GM23338 (cell line): Measurements from ENCODE around the gene ERN2. TPM values are rescaled to one million over a fixed set of nuclear protein-coding genes. Genes with fewer than 3 reads are reported as not detected.

Experiments
- ATAC-seq: fragments of 200-7000 bp; cut with Tn5 transposase; 3 replicates; pipeline ENCODE4 v1.9.1; 2020
- DNase-seq: peaks from one replicate; pipeline ENCODE4 v3.0.0-alpha.2; 2015; ENCODE audit warnings: low spot score
- H2AFZ ChIP-seq: fragments of 200-600 bp; sonication (generic); 2 replicates; pipeline ENCODE4 v1.8.0; 2016; ENCODE audit warnings: antibody characterized with exemption, mild to moderate bottlenecking, moderate library complexity
- H3F3A ChIP-seq: fragments of 200-600 bp; sonication (generic); replicated peaks from 2 replicates; pipeline ENCODE4 v1.8.0; 2017; ENCODE audit warnings: antibody characterized with exemption, mixed run types, low read depth
- H3K27ac ChIP-seq: fragments of 200-600 bp; sonication (generic); 2 replicates; pipeline ENCODE4 v1.6.1; 2016; ENCODE audit warnings: low read depth
- H3K27me3 ChIP-seq: fragments of 200-600 bp; sonication (generic); 2 replicates; pipeline ENCODE4 v1.8.0; 2016; ENCODE audit warnings: mild to moderate bottlenecking, mixed run types, moderate library complexity; ENCODE audit not compliant: insufficient read depth
- H3K36me3 ChIP-seq: fragments of 200-600 bp; sonication (generic); 2 replicates; pipeline ENCODE4 v1.8.0; 2016; ENCODE audit warnings: mild to moderate bottlenecking; ENCODE audit not compliant: insufficient read depth
- H3K4me1 ChIP-seq: fragments of 200-600 bp; sonication (generic); 2 replicates; pipeline ENCODE4 v1.8.0; 2016; ENCODE audit warnings: mild to moderate bottlenecking, moderate library complexity; ENCODE audit not compliant: insufficient read depth
- H3K4me2 ChIP-seq: fragments of 200-600 bp; sonication (generic); 2 replicates; pipeline ENCODE4 v1.7.1; 2017; ENCODE audit warnings: mixed run types
- H3K4me3 ChIP-seq: fragments of 200-600 bp; sonication (generic); 2 replicates; pipeline ENCODE4 v1.6.1; 2016; ENCODE audit warnings: mixed run types
- H3K79me2 ChIP-seq: fragments of 200-600 bp; sonication (generic); replicated peaks from 2 replicates; pipeline ENCODE4 v1.8.0; 2017; ENCODE audit warnings: mild to moderate bottlenecking; ENCODE audit not compliant: insufficient read depth
- H3K9me2 ChIP-seq: fragments of 200-600 bp; sonication (generic); 2 replicates; pipeline ENCODE4 v1.8.0; 2017; ENCODE audit not compliant: insufficient read depth
- H4K20me1 ChIP-seq: fragments of 200-600 bp; sonication (generic); replicated peaks from 2 replicates; pipeline ENCODE4 v1.8.0; 2017; ENCODE audit warnings: mild to moderate bottlenecking; ENCODE audit not compliant: insufficient read depth
- H3K27ac Mint-ChIP-seq: 2 replicates; pipeline ENCODE4 v1.8.0; 2020; ENCODE audit warnings: inconsistent platforms, mild to moderate bottlenecking, moderate library complexity, mixed read lengths
- H3K27me3 Mint-ChIP-seq: 3 replicates; pipeline ENCODE4 v1.8.0; 2022; ENCODE audit warnings: low read depth, mild to moderate bottlenecking, moderate library complexity, mixed read lengths, inconsistent platforms; ENCODE audit not compliant: insufficient read depth, poor library complexity
- H3K36me3 Mint-ChIP-seq: 3 replicates; pipeline ENCODE4 v1.8.0; 2021; ENCODE audit warnings: low read depth, mild to moderate bottlenecking, inconsistent platforms, moderate library complexity, mixed read lengths
- H3K4me1 Mint-ChIP-seq: 3 replicates; pipeline ENCODE4 v1.8.0; 2020; ENCODE audit warnings: mild to moderate bottlenecking, inconsistent platforms, mixed read lengths
- H3K4me3 Mint-ChIP-seq: 3 replicates; pipeline ENCODE4 v1.8.0; 2021; ENCODE audit warnings: moderate library complexity, mild to moderate bottlenecking, inconsistent platforms, mixed read lengths
- H3K9me3 Mint-ChIP-seq: 3 replicates; pipeline ENCODE4 v1.8.0; 2020; ENCODE audit warnings: moderate library complexity, mild to moderate bottlenecking, inconsistent platforms, mixed read lengths
- CREB1 ChIP-seq: fragments of 250-450 bp; sonication (Bioruptor Pico); IDR thresholded peaks from 2 replicates; pipeline ENCODE4 v1.5.0; 2020; ENCODE audit warnings: low read depth, mild to moderate bottlenecking, moderate library complexity
- EZH2 ChIP-seq: fragments of 200-600 bp; sonication (generic); IDR thresholded peaks from one replicate; pipeline ENCODE4 v1.8.0; 2017; ENCODE audit warnings: antibody characterized with exemption, mild to moderate bottlenecking, low read depth; ENCODE audit not compliant: unreplicated experiment
- EZH2phosphoT487 ChIP-seq: fragments of 200-600 bp; sonication (generic); IDR thresholded peaks from one replicate; pipeline ENCODE4 v1.8.1; 2018; ENCODE audit warnings: antibody characterized with exemption; ENCODE audit not compliant: unreplicated experiment
- JUNB ChIP-seq: IDR thresholded peaks from one replicate; pipeline ENCODE4 v1.6.1; 2016; ENCODE audit warnings: antibody characterized with exemption; ENCODE audit not compliant: unreplicated experiment
- NANOG ChIP-seq: IDR thresholded peaks from 2 replicates; pipeline ENCODE4 v1.6.1; 2016; ENCODE audit warnings: antibody characterized with exemption, borderline replicate concordance
- POLR2AphosphoS5 ChIP-seq: IDR thresholded peaks from 2 replicates; pipeline ENCODE4 v1.6.1; 2016; ENCODE audit warnings: antibody characterized with exemption, low read depth
- STAT1 ChIP-seq: IDR thresholded peaks from one replicate; pipeline ENCODE4 v1.6.1; 2016; ENCODE audit warnings: antibody characterized with exemption; ENCODE audit not compliant: unreplicated experiment
- ZNF114 ChIP-seq: fragments of 250-450 bp; sonication (Bioruptor Pico); IDR thresholded peaks from 2 replicates; pipeline ENCODE4 v1.5.0; 2020; ENCODE audit warnings: mild to moderate bottlenecking, moderate library complexity
- ZNF331 ChIP-seq: fragments of 250-450 bp; sonication (Bioruptor Pico); IDR thresholded peaks from 2 replicates; pipeline ENCODE4 v1.5.0; 2020; ENCODE audit warnings: low read depth, mild to moderate bottlenecking, moderate library complexity
- polyA plus RNA-seq: library from polyadenylated mRNA; unstranded; fragments of >200 nt; fragmentation: Nextera tagmentation; extraction: Ambion mirVana; gene quantifications from 2 replicates; pipeline ENCODE4 v1.2.1, GENCODE V29; 2016
- total RNA-seq: library from RNA; depleted of rRNA; stranded (reverse); fragments of >200 nt; shearing (Covaris generic); gene quantifications from 2 replicates; pipeline ENCODE4 v1.2.3, GENCODE V29; 2014
- TF ChIP-seq, protein P1 (sequence below): IDR thresholded peaks from one replicate; pipeline ENCODE4 v1.6.1; 2018; ENCODE audit warnings: antibody characterized with exemption; ENCODE audit not compliant: unreplicated experiment
- TF ChIP-seq, protein P2 (sequence below): IDR thresholded peaks from 2 replicates; pipeline ENCODE4 v1.6.1; 2016; ENCODE audit warnings: antibody characterized with exemption
- TF ChIP-seq, protein P3 (sequence below): fragments of 250-450 bp; sonication (Bioruptor Pico); IDR thresholded peaks from 2 replicates; pipeline ENCODE4 v1.5.0; 2020; ENCODE audit warnings: mild to moderate bottlenecking, moderate library complexity
- TF ChIP-seq, protein P4 (sequence below), 2 experiments: fragments of 200-600 bp in 1 of 2; sonication (generic) in 1 of 2; conservative IDR thresholded peaks; 2 replicates each; pipeline versions ENCODE4 v1.5.1 to v1.6.1; 2016 to 2017; ENCODE audit warnings: antibody characterized with exemption in 2 of 2, low read depth in 2 of 2, mild to moderate bottlenecking in 2 of 2, moderate library complexity in 1 of 2

ERN2 gene
- total and polyA plus RNA-seq, 2 experiments from 2014 or later, result 0.97 to 1.1 TPM

DNA sequence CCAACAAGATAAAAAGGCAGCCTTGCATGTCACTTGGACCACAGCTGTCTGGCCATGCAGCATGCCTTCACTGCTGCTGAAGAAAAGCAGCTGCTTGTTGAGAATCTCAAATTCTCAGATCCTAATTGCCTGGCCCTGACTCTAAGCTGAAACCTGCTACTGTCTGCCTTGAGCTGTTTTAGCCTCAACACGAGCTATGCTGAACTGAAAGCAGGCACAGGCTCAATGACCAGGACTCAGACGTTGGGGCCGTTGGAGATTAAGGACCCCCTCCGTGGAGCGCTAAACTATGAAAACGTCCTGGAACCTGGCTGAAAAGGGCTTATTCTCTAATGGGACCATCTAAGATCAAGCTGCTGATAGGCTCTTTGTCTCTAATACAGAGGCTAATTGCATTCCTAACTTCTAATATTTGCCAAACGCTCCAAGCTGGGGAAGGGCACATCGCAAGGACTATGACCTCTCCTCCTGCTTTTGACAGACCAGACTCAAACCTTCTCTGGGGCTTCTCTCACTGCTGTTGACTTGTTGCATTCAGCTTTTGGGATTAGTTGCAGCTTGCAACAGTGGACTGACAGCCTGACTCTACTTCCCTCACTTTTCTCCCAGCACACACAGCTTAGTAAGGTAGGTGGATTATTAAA lies 38.9 kb downstream of the ERN2 start:
- peaks cover 6% of the 10 kb centered on the region; the same call in 1 of the 2 replicates for H3K36me3 ChIP-seq
- H3K4me3 Mint-ChIP-seq, result no peak overlapping the region
- TF ChIP-seq ZNF331 (CRISPR knock-in tag) (no peak), CREB1 (no peak), POLR2AphosphoS5 (no peak), EZH2 (no peak), NANOG (no peak), STAT1 (no peak), EZH2phosphoT487 (no peak), JUNB (no peak), ZNF114 (CRISPR knock-in tag) (no peak)
- TF ChIP-seq, protein P1, sequence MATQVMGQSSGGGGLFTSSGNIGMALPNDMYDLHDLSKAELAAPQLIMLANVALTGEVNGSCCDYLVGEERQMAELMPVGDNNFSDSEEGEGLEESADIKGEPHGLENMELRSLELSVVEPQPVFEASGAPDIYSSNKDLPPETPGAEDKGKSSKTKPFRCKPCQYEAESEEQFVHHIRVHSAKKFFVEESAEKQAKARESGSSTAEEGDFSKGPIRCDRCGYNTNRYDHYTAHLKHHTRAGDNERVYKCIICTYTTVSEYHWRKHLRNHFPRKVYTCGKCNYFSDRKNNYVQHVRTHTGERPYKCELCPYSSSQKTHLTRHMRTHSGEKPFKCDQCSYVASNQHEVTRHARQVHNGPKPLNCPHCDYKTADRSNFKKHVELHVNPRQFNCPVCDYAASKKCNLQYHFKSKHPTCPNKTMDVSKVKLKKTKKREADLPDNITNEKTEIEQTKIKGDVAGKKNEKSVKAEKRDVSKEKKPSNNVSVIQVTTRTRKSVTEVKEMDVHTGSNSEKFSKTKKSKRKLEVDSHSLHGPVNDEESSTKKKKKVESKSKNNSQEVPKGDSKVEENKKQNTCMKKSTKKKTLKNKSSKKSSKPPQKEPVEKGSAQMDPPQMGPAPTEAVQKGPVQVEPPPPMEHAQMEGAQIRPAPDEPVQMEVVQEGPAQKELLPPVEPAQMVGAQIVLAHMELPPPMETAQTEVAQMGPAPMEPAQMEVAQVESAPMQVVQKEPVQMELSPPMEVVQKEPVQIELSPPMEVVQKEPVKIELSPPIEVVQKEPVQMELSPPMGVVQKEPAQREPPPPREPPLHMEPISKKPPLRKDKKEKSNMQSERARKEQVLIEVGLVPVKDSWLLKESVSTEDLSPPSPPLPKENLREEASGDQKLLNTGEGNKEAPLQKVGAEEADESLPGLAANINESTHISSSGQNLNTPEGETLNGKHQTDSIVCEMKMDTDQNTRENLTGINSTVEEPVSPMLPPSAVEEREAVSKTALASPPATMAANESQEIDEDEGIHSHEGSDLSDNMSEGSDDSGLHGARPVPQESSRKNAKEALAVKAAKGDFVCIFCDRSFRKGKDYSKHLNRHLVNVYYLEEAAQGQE, result no peak
- TF ChIP-seq, protein P2, sequence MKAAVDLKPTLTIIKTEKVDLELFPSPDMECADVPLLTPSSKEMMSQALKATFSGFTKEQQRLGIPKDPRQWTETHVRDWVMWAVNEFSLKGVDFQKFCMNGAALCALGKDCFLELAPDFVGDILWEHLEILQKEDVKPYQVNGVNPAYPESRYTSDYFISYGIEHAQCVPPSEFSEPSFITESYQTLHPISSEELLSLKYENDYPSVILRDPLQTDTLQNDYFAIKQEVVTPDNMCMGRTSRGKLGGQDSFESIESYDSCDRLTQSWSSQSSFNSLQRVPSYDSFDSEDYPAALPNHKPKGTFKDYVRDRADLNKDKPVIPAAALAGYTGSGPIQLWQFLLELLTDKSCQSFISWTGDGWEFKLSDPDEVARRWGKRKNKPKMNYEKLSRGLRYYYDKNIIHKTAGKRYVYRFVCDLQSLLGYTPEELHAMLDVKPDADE, result no peak
- TF ChIP-seq, protein P3, sequence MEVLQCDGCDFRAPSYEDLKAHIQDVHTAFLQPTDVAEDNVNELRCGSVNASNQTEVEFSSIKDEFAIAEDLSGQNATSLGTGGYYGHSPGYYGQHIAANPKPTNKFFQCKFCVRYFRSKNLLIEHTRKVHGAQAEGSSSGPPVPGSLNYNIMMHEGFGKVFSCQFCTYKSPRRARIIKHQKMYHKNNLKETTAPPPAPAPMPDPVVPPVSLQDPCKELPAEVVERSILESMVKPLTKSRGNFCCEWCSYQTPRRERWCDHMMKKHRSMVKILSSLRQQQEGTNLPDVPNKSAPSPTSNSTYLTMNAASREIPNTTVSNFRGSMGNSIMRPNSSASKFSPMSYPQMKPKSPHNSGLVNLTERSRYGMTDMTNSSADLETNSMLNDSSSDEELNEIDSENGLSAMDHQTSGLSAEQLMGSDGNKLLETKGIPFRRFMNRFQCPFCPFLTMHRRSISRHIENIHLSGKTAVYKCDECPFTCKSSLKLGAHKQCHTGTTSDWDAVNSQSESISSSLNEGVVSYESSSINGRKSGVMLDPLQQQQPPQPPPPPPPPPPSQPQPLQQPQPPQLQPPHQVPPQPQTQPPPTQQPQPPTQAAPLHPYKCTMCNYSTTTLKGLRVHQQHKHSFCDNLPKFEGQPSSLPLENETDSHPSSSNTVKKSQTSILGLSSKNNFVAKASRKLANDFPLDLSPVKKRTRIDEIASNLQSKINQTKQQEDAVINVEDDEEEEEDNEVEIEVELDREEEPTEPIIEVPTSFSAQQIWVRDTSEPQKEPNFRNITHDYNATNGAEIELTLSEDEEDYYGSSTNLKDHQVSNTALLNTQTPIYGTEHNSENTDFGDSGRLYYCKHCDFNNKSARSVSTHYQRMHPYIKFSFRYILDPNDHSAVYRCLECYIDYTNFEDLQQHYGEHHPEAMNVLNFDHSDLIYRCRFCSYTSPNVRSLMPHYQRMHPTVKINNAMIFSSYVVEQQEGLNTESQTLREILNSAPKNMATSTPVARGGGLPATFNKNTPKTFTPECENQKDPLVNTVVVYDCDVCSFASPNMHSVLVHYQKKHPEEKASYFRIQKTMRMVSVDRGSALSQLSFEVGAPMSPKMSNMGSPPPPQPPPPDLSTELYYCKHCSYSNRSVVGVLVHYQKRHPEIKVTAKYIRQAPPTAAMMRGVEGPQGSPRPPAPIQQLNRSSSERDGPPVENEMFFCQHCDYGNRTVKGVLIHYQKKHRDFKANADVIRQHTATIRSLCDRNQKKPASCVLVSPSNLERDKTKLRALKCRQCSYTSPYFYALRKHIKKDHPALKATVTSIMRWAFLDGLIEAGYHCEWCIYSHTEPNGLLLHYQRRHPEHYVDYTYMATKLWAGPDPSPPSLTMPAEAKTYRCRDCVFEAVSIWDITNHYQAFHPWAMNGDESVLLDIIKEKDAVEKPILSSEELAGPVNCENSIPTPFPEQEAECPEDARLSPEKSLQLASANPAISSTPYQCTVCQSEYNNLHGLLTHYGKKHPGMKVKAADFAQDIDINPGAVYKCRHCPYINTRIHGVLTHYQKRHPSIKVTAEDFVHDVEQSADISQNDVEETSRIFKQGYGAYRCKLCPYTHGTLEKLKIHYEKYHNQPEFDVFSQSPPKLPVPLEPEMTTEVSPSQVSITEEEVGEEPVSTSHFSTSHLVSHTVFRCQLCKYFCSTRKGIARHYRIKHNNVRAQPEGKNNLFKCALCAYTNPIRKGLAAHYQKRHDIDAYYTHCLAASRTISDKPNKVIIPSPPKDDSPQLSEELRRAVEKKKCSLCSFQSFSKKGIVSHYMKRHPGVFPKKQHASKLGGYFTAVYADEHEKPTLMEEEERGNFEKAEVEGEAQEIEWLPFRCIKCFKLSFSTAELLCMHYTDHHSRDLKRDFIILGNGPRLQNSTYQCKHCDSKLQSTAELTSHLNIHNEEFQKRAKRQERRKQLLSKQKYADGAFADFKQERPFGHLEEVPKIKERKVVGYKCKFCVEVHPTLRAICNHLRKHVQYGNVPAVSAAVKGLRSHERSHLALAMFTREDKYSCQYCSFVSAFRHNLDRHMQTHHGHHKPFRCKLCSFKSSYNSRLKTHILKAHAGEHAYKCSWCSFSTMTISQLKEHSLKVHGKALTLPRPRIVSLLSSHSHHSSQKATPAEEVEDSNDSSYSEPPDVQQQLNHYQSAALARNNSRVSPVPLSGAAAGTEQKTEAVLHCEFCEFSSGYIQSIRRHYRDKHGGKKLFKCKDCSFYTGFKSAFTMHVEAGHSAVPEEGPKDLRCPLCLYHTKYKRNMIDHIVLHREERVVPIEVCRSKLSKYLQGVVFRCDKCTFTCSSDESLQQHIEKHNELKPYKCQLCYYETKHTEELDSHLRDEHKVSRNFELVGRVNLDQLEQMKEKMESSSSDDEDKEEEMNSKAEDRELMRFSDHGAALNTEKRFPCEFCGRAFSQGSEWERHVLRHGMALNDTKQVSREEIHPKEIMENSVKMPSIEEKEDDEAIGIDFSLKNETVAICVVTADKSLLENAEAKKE (CRISPR knock-in tag), result no peak
- TF ChIP-seq, protein P4, sequence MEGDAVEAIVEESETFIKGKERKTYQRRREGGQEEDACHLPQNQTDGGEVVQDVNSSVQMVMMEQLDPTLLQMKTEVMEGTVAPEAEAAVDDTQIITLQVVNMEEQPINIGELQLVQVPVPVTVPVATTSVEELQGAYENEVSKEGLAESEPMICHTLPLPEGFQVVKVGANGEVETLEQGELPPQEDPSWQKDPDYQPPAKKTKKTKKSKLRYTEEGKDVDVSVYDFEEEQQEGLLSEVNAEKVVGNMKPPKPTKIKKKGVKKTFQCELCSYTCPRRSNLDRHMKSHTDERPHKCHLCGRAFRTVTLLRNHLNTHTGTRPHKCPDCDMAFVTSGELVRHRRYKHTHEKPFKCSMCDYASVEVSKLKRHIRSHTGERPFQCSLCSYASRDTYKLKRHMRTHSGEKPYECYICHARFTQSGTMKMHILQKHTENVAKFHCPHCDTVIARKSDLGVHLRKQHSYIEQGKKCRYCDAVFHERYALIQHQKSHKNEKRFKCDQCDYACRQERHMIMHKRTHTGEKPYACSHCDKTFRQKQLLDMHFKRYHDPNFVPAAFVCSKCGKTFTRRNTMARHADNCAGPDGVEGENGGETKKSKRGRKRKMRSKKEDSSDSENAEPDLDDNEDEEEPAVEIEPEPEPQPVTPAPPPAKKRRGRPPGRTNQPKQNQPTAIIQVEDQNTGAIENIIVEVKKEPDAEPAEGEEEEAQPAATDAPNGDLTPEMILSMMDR (conservative IDR thresholded peaks at IDR 0.05; ENCODE audit: low read depth in 2 of 2), result no peak
- H2AFZ ChIP-seq, result no peak overlapping the region
- no peak overlapping the region for H3K27ac ChIP-seq
- peaks cover 5% of the 10 kb centered on the region; the same call in 1 of the 2 replicates for H3K4me1 ChIP-seq
- H3K9me3 Mint-ChIP-seq, result no peaks in the 10 kb centered on the region
- no peaks in the 10 kb centered on the region for H3K27me3 ChIP-seq
- H3F3A ChIP-seq, result peaks cover 9% of the 10 kb centered on the region; the same call in 1 of the 2 replicates
- H3K27ac Mint-ChIP-seq, result no peak overlapping the region
- peaks cover 11% of the 10 kb centered on the region for H3K36me3 Mint-ChIP-seq
- peaks cover 3% of the 10 kb centered on the region for H3K79me2 ChIP-seq
- DNase-seq, result no peak
- H3K9me2 ChIP-seq, result no peaks in the 10 kb centered on the region
- no peak for ATAC-seq
- H3K4me2 ChIP-seq, result no peak overlapping the region
- peaks cover 4% of the 10 kb centered on the region for H3K27me3 Mint-ChIP-seq
- no peaks in the 10 kb centered on the region for H4K20me1 ChIP-seq
- 0 out of 3 replicates have a peak, but pooled peaks cover 3% of the 10 kb centered on the region for H3K4me1 Mint-ChIP-seq
- no peak overlapping the region for H3K4me3 ChIP-seq
